GM12873 (cell line): ENCODE data around the gene NRM.

Experiments
- CTCF ChIP-seq: IDR thresholded peaks from 2 replicates; pipeline ENCODE4 v1.5.1; 2012; ENCODE audit warnings: low read depth, mild to moderate bottlenecking, moderate library complexity, low read length, control low read depth; ENCODE audit not compliant: insufficient read depth; ENCODE audit errors: missing control alignments

The NRM gene

GRCh38 chr6:30711758-30712380 lies 21.1 kb upstream of the NRM start:
- no peak for TF ChIP-seq CTCF

GRCh38 chr6:30709101-30709868 lies 18.5 kb upstream of the NRM start:
- no peak for TF ChIP-seq CTCF

- TF ChIP-seq CTCF = no peak
Observed at GRCh38 chr6:30707281-30707850, 16.6 kb upstream of the NRM start.

- no peak for TF ChIP-seq CTCF
Observed at GRCh38 chr6:30705620-30706019, 14.8 kb upstream of the NRM start.

- TF ChIP-seq CTCF = no peak
Observed at GRCh38 chr6:30703821-30704220, 13.0 kb upstream of the NRM start.

- no peak for TF ChIP-seq CTCF
Observed at GRCh38 chr6:30703011-30703410, 12.2 kb upstream of the NRM start.

GRCh38 chr6:30700340-30700739 lies 9.6 kb upstream of the NRM start:
- TF ChIP-seq CTCF = no peak
